DMS 273 (cell line): Measurements from ENCODE around the gene CATSPER4.

Experiments
- DNase-seq: peaks from one replicate; lab custom pipeline; 2025; ENCODE audit not compliant: unreplicated experiment; lab: John Stamatoyannopoulos, UW

CATSPER4 gene

DNA sequence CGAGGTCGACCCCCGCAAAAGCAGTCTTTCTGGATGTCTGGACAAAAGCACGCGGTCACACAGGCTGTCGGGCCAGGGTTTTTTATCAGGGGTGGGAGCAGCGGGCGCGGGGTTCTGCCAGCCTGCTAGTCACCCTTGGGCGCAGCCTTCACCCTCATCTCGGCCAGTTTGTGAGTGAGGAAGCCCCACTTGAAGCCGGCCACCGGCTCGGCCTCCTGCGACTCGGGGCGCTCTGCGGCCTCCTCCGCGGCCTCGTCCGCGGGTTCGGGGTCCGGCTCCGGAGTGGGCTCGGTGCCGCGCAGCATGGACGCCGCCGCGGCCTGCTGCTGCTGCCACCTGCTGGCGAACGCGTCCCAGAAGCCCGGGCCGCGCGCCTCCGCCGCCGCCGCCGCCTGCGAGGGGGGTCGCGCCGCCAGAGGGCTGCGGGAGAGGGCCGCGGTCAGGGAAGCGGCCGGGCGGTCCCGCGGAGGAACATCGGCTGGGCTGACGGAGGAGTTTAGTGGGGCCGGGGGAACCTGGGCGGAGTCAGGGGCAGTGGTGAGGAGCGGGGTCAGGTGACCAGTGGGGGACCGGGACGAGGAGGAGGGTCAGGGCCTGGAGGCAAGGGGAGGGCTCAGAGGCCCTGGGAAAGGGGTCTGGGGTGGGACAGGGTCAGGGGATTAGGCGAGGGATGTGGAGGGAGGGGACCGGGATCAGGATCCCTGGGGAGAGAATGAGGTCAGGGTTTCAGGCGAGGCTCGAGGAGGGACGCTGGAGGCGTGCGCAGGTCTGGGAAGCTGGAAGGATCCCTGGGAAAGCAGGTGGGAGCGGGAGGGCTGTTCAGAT, 26.2 kb upstream of the CATSPER4 start:
- DNase-seq, result peak; percentile 80

DNA sequence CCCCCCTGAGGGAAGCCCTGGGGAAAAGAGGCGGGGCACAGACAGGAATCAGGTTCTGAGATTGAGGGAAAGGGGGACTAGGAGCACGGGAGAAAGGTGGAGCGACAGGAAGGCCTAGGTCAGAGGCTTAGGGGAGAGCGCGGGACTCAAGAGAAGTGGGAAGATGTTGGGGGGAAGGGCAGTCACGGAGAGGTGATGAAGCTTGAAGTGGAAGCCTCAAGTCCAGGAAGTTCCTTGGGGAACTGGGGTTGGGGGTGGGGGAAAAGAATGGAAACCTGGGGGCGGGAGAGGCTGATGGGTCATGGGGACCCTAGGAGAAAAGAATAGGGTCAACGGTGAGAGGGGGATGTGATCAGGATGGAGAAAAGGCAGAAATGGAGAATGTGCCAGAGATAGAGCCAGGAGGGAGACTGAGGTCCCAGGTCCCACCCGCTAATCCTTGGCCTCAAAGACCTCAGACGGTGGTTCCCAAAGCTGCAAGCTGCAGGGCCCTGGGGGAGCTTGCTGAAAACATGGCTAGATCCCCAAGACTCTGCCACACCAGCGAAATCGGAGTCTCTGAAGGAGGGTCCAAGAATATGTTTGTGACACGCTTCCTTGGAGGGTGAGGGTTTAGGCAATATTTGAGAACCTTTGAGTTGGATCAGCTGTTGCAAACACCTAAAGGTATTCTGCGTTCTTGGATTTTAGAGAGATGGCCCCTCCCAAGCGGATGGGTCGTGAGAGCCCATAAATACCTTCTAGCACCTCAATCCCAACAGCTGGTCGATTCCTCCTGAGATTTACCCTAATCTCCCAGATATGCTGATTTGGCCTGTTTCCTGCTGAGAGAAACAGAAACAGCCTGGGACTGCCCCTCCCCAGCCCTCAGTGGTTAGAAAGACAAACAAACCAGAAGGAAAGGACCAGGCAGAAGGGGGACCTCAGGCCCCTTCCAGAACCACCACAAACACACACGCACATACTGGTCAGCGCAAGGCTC, 25.2 kb upstream of the CATSPER4 start:
- peak; percentile 47 for DNase-seq

DNA sequence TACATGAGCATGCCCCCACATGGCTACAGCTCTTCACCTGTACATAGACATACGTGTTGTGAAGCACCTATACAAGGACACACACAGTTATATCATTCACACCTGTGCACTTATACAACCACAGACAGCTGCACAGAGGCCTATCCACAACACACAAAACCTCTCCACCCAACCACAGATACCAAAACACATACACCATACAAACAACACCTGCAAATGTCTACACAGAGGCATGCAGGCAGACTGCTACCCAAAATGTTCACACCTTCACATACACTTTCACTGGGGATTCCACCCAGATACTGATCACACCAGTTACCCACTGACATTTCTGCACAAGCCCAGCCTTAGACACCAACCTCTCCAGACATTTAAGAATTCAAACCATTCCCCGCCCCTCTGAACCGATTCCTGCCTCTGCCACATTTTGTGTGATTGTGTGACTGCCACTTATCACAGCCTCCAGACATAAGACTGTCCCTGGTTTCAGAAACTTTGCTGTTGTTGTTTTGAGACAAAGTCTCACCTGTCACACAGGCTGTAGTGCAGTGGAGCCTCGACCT, 23.6 kb upstream of the CATSPER4 start:
- DNase-seq, result no peak

DNA sequence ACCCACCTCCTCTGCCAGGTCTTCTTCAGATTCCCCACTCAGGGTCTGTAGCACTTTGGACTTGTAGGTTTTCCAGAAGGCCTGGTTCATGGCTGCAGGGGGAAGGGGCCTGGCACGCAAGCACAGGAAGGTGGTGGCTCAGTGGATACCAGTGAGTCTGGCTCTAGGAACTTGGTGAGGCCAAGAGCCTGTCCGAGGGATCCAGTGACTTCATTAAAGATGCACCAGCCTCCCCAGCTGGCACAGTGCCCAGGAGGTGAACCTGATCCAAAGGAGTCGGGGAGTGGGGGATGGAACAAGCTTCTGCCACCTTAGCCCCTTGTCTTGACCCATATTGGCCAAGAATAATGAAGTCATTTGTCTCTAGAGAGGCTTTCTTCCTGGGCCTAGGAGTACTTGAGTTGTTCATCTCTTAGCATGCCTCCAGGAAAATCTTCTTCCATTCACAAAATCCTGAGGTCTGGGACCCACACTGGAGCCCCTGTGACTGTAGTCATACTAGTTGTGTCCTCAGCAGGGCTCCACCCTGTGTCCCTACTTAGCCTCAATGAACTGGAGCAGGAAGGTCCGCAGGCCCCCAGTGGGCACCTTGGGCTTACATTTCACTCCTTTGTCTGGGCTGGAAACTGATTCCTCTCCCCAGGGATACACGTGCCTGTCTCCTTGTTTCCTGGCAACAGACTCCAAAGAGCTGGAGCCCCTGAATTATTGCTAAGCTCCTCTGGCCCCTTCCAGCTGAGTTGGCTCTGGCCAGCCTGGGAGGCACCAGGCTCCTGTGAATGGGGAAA, 21.8 kb upstream of the CATSPER4 start, which contains the start of gene C1orf232:
Gene C1orf232, minus strand, starts transcription at position 554 of the 788 bp plus-strand sequence. Its CDS starts 464 bp downstream, at position 90.
- DNase-seq, result peak; percentile 87

DNA sequence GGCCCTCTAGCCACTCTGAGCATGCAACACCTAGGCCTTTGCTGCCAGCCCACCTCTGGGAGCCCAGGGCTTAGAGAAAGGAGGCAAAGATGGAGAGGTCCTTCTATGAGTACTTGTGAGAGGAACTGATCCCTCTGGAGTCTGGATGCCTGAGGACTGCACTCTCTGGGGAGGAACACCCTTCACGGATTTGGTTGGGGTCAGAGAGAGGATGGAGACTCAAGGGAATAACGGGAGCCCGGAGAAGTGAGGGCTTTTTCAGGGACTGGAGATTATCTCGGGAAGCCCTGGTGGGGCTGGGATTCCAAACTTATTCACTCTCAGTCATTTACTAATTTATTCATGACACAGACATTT, 21.2 kb upstream of the CATSPER4 start:
- no peak for DNase-seq

DNA sequence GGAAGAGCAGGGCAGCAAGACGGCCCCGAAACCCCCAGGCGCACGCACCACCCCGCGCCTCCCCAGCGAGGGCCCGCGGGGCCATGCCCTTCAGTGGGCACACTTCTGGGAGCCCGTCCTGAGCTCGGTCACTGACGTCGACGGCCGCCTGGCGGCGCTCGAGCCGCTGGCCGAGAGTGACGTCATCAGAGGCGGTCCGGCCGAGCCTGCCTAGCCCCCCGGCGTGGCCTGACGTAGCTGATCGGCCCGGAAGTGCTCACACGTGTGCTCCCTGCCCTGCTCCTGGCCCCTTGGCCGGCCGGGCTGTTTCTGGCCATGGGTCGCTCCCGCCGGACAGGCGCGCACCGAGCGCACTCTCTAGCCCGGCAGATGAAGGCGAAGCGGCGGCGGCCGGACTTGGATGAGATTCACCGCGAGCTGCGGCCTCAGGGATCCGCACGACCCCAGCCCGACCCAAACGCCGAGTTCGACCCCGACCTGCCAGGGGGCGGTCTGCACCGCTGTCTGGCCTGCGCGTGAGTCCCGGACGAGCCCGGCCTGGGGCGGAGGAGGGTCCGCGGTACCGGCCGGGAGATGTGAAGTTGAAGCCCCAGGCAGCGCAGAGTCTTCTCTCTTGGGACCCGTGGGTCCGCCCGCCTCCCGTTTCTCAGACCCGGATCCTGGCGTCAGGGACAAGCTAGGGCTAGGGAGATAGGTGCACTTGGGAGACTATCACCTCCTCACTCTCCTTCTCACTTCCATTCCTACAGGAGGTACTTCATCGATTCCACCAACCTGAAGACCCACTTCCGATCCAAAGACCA, 20.5 kb upstream of the CATSPER4 start, which contains the start of gene ZNF593:
Gene ZNF593, plus strand, starts transcription at position 240 of the 803 bp plus-strand sequence. Its CDS starts 76 bp downstream, at position 316.
- DNase-seq, result peak; percentile 96

DNA sequence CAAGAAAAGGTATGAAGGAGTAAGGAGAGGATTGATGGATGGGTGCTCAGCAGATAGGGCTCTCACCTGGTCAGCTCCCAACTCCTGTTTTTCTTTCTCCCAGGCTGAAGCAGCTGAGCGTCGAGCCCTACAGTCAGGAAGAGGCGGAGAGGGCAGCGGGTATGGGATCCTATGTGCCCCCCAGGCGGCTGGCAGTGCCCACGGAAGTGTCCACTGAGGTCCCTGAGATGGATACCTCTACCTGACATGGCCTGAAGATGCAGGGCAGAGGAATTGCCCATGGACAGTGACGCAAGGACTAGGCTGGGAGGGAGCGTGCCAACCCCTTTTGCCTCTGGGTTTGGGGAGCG, 20.0 kb upstream of the CATSPER4 start:
- DNase-seq, result no peak

DNA sequence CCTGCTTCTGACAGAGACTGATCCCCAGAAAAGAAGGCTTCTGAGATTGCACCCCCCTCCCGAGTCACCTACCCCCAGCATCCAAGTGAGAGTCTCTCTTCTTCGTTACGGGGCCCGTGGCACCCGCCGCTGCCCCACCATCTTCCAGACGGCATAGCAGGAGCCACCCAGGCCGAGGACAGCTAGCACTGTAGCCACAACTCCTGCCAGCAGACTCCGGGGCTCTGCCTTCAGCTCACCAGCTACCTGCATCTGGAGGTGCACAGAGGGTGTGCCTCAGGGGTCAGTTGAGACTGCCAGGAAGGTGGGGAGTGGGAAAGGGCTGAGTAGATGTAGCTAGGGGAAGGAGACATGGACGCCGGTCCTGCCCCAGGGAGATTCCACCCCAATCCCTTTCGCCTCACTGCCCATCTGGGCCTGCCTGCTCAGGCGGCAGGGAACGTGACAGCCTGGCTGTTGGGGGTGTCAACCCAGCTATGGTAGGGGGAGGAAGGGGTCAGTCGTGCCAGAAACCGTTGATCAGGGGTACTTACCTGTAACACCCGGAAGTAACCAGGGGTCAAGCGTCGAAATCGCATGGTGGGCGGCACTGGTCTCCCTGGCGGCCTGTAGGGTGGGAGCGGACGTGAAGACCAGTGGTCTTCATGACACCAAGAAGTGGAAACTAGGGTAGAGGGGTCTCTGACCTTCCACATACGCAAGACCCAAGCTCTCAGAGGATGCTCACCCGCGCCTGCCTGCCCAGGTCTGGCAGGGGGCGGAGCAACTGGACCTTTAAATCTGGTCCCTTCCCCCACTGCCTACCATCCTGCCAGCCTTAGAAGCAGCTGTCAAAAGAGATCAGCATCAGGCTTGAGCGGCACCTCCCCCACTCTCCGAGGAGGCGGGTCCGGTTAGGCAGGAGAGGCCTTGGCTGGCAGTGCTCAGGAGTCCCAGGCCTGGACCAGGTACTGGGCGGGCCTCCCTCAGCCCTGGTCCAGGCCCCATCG, 19.0 kb upstream of the CATSPER4 start, which contains the start of gene ZNF593OS:
Gene ZNF593OS, minus strand, starts transcription at position 749 of the 989 bp plus-strand sequence. Its CDS starts 171 bp downstream, at position 578.
- DNase-seq, result peak; percentile 26

DNA sequence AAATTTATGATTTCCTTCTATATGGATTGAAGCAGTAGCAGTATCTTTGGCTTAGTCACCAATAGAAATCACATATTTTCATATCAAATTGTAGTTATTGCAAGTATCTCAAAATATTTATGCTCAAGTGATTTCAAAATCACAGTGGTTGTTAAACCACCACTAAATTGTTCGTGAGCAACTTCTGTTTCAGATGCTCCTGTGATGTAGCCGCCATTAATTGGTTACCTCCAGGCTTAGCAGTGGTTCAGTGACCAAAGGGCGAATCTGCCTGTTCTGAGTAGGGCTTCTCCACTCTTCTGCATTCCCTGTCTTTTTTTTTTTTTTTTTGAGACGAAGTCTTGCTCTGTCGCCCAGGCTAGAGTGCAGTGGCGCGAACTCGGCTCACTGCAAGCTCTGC, 15.1 kb upstream of the CATSPER4 start:
- no peak for DNase-seq

DNA sequence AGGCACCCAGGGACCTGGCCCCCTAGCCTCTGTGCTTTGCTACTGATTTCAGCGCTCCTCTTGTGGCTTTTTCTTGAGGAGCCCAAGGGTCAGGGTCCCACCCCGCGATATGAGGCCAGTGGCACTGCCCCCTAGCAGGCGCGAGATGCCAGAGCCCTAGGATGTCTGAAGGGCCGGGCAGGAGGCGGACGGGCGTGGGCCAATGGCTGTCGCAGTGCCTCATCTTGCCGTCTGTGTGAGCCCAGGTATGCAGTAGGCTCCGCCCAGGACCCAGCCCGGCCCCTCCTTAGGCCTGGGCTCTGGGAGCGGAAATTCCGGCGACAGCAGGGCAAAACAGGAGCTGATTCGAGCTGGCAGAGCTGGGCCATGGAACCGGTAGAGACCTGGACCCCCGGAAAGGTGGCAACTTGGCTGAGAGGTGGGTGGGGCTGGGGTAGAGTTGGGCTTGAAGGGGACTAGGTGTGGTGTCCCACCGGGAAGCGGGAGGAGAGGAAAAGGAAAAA, 13.2 kb upstream of the CATSPER4 start, which contains the start of gene CNKSR1:
Gene CNKSR1, plus strand, starts transcription at position 310 of the 503 bp plus-strand sequence. Its CDS starts 57 bp downstream, at position 367.
- no peak for DNase-seq

DNA sequence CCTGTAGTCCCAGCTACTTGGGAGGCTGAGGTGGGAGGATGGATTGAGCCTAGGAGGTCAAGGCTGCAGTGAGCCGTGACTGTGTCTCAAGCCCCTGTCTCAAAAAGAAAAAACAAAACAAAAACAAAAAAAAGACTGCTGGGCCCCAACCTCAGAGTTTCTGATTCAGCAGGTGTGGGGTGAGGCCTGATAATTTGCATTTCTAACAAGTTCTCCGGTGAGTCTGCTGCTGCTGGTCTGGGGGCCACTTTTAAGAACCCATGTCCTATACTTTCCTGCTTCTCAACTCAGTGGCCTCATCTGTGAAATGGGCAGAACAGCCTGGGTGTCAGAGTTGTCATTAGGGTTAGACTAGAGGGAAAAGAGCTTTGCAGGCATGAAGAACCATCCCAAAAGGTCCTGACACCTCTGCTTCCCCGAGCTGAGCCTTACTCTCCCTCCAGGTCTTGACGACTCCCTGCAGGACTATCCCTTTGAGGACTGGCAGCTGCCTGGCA, 10.3 kb upstream of the CATSPER4 start:
- DNase-seq, result no peak

DNA sequence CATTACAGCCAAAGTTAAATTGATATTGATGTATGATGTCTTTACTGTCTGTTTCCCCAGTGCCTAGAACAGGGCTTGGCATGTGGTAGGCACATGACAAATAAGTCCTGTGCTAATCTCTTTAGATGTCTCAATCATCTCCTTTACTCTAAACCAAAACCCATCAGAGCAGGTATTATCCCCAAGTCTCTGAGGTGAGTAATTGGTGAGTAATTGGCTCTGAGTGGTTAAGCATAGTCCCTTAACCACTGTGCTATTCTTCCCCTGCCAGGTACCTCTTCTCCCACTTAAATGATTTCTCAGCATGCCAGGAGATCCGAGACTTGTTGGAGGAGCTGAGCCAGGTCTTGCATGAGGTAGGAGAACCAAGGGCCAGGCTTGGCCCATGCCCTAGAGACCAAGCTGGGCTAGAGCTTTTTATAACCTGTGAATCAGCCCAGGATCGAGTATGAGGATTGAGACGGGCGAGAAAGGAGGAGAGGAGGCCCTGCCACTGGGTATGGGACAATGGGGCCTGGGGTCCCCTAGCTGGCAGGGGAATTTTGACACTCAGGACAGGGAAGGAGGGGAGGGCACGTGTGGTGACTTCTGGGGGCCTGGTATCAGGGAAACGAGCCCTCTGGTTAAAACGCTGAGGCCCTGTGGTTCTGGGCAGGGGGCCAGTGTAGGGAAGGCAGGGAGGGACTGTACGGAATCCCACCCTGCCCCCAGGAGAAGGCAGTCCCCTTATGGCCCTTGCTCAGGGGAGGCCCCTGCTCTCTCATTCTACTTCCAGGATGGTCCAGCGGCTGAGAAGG, 8.6 kb upstream of the CATSPER4 start:
- DNase-seq, result no peak

DNA sequence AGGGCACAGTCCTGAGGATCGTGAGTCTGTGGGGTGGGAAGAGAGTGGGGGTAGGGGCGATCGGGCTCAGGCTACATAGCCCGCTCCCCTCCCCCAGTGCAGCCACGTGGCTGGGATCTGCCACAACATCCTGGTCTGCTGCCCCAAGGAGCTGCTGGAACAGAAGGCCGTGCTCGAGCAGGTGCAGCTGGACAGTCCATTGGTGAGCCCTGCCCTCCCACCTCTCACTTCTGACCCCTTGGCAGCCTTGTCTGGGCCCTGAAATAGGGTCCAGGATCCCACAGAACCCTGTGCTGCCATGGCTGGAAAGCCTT, 8.1 kb upstream of the CATSPER4 start:
- no peak for DNase-seq

DNA sequence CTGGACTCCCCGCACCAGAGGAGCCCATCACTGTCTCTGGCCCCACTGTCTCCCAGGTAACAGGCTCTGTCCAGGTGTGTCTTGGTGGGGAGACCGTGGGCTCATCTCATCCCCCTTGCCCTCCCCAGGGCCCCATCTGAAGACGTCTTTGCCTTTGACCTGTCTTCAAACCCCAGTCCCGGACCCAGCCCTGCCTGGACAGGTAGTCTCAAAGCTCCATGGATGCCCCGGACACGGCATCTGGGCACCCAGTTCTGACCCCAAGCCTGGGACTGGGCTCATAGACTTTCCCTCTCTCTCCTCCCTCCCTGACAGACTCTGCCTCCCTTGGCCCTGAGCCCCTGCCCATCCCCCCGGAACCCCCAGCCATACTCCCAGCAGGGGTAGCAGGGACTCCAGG, 6.3 kb upstream of the CATSPER4 start:
- DNase-seq, result no peak

DNA sequence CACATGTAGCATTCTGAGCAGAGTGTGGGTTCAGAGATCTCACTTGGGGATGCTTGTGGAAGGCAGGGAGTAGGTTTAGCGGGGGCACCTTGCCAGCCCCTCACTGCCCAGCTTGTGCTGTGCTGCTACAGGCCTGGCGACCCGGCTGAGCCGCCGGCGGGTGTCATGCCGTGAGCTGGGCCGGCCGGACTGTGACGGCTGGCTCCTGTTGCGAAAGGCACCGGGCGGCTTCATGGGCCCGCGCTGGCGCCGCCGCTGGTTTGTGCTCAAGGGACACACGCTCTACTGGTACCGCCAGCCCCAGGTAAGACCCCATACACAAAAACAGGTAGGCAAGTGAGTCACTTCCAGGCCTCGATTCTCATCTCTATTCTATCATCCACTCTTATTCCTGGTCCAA, 5.5 kb upstream of the CATSPER4 start:
- DNase-seq, result no peak

DNA sequence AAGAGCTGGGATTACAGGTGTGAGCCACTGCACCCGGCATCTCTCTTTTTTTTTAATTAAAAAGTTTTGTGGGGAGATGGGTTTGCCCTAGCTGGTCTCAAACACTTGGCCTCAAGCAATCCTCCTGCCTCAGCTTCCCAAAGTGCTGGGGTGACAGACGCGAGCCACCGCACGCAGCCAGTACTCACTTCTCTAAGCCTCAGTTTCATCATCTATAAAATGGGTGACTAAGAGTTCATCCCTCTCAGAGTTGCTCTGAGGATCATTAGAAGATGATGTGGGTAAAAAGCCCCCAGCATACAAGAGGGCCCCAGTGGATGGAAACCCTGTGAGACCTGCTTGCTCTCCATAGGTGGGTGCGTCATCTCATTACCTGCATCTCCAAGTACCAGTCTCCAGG, 2.5 kb upstream of the CATSPER4 start:
- no peak for DNase-seq

DNA sequence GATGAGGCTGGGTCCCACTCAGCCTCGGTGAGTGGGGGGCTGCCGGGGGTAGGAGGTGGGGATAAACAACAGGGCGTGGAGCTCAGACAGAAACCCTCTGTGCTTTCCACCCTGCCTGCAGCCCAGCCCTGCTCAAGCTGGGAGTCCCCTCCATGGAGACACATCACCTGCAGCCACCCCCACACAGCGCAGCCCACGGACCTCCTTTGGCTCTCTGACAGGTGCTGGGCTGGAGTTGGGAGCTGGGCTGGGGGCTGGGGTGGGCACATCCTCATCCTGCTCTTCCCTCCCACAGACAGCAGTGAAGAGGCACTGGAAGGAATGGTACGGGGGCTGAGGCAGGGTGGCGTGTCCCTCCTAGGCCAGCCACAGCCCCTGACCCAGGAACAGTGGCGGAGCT, 1.9 kb upstream of the CATSPER4 start:
- no peak for DNase-seq
